GM12864 (cell line): Measurements from ENCODE around the gene GPATCH1.

ENCODE experiments used
- DNase-seq: peaks from one replicate; pipeline ENCODE4 v3.0.0-alpha.2; 2011; ENCODE audit warnings: low read depth
- H3K4me3 ChIP-seq: 2 replicates; pipeline ENCODE4 v1.5.1; 2011; ENCODE audit warnings: mild to moderate bottlenecking, low read depth, low read length, control low read depth
- TF ChIP-seq, protein P1 (sequence below): IDR thresholded peaks from 2 replicates; pipeline ENCODE4 v1.5.1; 2011; ENCODE audit warnings: low read depth, mild to moderate bottlenecking, moderate library complexity, low read length, control low read depth, inconsistent platforms; ENCODE audit errors: missing control alignments

GPATCH1 gene

GRCh38 chr19:33054623-33055022 is 26.4 kb upstream of the GPATCH1 start:
- no peak for DNase-seq
- no peak overlapping the region for H3K4me3 ChIP-seq
- TF ChIP-seq, protein P1, sequence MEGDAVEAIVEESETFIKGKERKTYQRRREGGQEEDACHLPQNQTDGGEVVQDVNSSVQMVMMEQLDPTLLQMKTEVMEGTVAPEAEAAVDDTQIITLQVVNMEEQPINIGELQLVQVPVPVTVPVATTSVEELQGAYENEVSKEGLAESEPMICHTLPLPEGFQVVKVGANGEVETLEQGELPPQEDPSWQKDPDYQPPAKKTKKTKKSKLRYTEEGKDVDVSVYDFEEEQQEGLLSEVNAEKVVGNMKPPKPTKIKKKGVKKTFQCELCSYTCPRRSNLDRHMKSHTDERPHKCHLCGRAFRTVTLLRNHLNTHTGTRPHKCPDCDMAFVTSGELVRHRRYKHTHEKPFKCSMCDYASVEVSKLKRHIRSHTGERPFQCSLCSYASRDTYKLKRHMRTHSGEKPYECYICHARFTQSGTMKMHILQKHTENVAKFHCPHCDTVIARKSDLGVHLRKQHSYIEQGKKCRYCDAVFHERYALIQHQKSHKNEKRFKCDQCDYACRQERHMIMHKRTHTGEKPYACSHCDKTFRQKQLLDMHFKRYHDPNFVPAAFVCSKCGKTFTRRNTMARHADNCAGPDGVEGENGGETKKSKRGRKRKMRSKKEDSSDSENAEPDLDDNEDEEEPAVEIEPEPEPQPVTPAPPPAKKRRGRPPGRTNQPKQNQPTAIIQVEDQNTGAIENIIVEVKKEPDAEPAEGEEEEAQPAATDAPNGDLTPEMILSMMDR, result no peak

- no peak overlapping the region for H3K4me3 ChIP-seq
- TF ChIP-seq, protein P1, result no peak
- DNase-seq, result no peak
Observed at GRCh38 chr19:33055718-33056117, 25.3 kb upstream of the GPATCH1 start.

DNA sequence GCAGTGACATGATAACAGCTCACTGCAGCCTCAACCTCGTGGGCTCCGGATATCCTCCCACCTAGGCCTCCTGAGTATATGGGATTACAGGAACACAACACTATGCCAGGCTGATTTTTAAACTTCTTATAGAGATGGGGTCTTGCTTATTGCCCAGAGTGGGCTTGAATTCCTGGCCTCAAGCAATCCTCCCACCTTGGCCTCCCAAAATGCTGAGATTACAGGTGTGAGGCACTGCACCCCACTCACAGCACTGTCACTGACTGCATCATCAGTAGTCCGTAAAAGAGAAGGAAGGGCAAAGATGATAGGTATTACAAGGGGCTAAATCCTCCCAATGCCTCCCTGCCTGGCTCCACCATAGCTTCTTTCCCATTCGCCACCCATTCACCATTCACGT is 20.4 kb upstream of the GPATCH1 start:
- TF ChIP-seq, protein P1, result no peak
- H3K4me3 ChIP-seq, result no peak overlapping the region
- no peak for DNase-seq

- DNase-seq, result no peak
- TF ChIP-seq, protein P1, result no peak
- no peak overlapping the region for H3K4me3 ChIP-seq
Observed at GRCh38 chr19:33062902-33063301, 18.1 kb upstream of the GPATCH1 start.

DNA sequence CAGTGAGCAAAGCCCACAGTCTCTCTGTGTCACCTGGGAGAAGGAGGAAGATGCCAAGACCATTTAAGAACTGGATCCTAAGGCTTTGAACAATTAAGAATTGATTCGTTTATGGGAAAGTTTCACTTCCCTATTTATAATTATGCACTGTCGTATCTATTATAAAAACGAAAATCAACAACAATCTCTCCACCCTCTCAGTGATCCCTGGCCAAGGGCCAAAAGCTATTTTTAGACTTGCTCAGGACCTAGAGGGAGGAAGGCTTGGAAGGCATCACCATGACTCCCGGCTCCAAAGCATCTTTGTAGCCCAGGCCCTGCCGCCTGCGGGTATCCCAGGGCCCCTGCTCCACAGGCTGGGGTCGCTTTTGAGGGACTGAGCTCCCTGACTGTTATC is 17.6 kb upstream of the GPATCH1 start:
- TF ChIP-seq, protein P1, result no peak
- peak overlapping the region; percentile 55; the same call in 1 of the 2 replicates for H3K4me3 ChIP-seq
- no peak for DNase-seq

DNA sequence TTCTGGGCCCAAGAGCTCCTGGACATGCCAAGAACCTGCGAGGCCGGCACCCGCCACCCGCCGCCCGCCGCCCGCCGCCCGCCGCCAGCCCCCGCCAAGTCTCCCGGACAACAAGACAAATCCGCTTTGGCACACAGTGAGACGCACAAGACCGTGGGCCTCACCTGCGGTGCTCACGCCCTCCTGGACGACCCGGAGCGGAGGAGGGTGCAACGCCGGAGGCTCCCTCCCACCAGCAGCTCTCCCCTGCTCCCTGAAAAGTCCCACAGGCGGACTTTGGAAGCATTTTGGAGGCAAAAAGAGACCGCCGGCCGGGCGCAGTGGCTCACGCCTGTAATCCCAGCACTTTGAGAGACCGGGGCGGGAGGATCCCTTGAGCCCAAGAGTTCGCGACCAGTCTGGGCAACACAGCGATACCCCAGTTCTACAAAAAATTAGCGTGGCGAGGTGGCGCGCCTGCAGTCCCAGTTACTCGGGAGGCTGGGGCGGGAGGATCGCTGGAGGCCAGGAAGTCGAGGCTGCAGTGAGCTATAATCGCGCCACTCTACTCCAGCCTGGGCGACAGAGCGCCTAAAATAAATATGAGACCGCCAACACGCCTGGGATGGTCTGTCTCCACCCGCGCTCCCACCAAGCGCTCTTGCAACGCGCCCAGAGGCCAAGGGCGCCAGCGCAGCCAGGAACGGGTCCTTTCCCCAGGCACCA is 17.1 kb upstream of the GPATCH1 start:
- DNase-seq, result no peak
- TF ChIP-seq, protein P1, result no peak
- H3K4me3 ChIP-seq, result peak overlapping the region; percentile 55

GRCh38 chr19:33064458-33064791 is 16.6 kb upstream of the GPATCH1 start:
- no peak for DNase-seq
- TF ChIP-seq, protein P1, result peak; percentile 6
- H3K4me3 ChIP-seq, result peak overlapping the region; percentile 55
